HepG2 (cell line): ENCODE results near the gene ATF1. TPM values are rescaled to one million over a fixed set of nuclear protein-coding genes. Genes with fewer than 3 reads are reported as not detected.

Experiments
- BCLAF1 ChIP-seq: fragments of 450-650 bp; IDR thresholded peaks from 2 replicates; pipeline ENCODE4 v1.6.1; 2017; ENCODE audit warnings: mild to moderate bottlenecking
- CTCF ChIP-seq: sonication (generic); formaldehyde crosslinking; IDR thresholded peaks from 2 replicates; pipeline ENCODE4 v1.5.0; 2020; ENCODE audit warnings: mild to moderate bottlenecking, missing genetic modification reagents, moderate library complexity
- DDIT3 ChIP-seq: sonication (generic); formaldehyde crosslinking; IDR thresholded peaks from 2 replicates; pipeline ENCODE4 v1.4.0; 2020; ENCODE audit warnings: mild to moderate bottlenecking, missing genetic modification reagents
- E2F1 ChIP-seq: sonication (generic); formaldehyde crosslinking; IDR thresholded peaks from 2 replicates; pipeline ENCODE4 v1.5.0; 2020; ENCODE audit warnings: missing genetic modification reagents
- EED ChIP-seq: sonication (generic); formaldehyde crosslinking; IDR thresholded peaks from 2 replicates; pipeline ENCODE4 v1.5.0; 2020; ENCODE audit warnings: mild to moderate bottlenecking, missing genetic modification reagents
- ELF3 ChIP-seq: IDR thresholded peaks from 2 replicates; pipeline ENCODE4 v1.6.1; 2016; ENCODE audit warnings: missing genetic modification reagents, missing compliant biosample characterization
- KDM5A ChIP-seq: fragments of 200-600 bp; sonication (generic); IDR thresholded peaks from 2 replicates; pipeline ENCODE4 v1.7.0; 2018; ENCODE audit warnings: antibody characterized with exemption, mild to moderate bottlenecking, low read length, borderline replicate concordance
- MAFF ChIP-seq: IDR thresholded peaks from 2 replicates; pipeline ENCODE4 v1.6.1; 2011; ENCODE audit warnings: low read depth, low read length, improper control_type of control experiment
- NR0B2 ChIP-seq: sonication (generic); formaldehyde crosslinking; IDR thresholded peaks from 2 replicates; pipeline ENCODE4 v1.4.0; 2020; ENCODE audit warnings: mild to moderate bottlenecking, missing genetic modification reagents
- PAWR ChIP-seq: sonication (generic); formaldehyde crosslinking; IDR thresholded peaks from 2 replicates; pipeline ENCODE4 v1.4.0; 2020; ENCODE audit warnings: missing genetic modification reagents, mild to moderate bottlenecking, borderline replicate concordance
- PBX2 ChIP-seq: IDR thresholded peaks from 2 replicates; pipeline ENCODE4 v1.6.1; 2016; ENCODE audit warnings: control low read depth
- POLR2A ChIP-seq, 2 experiments: IDR thresholded peaks; 2 replicates each; pipeline ENCODE4 v1.6.1; 2011; ENCODE audit warnings: low read depth in 2 of 2, low read length in 2 of 2, mild to moderate bottlenecking in 1 of 2, moderate library complexity in 1 of 2; ENCODE audit not compliant: insufficient read depth in 1 of 2
- SMC3 ChIP-seq: IDR thresholded peaks from 2 replicates; pipeline ENCODE4 v1.6.1; 2011; ENCODE audit warnings: low read length, improper control_type of control experiment
- SNAI1 ChIP-seq: sonication (generic); formaldehyde crosslinking; IDR thresholded peaks from 2 replicates; pipeline ENCODE4 v1.5.0; 2020; ENCODE audit warnings: mild to moderate bottlenecking, missing genetic modification reagents, borderline replicate concordance
- TMF1 ChIP-seq: sonication (generic); formaldehyde crosslinking; IDR thresholded peaks from 2 replicates; pipeline ENCODE4 v1.8.1; 2022; ENCODE audit warnings: low read depth, missing genetic modification reagents
- ZNF431 ChIP-seq: sonication (generic); formaldehyde crosslinking; IDR thresholded peaks from 2 replicates; pipeline ENCODE4 v1.9.0; 2022; ENCODE audit warnings: missing genetic modification reagents, low read depth, mild to moderate bottlenecking, borderline replicate concordance
- ZNF616 ChIP-seq: sonication (generic); formaldehyde crosslinking; IDR thresholded peaks from 2 replicates; pipeline ENCODE4 v1.5.0; 2020; ENCODE audit warnings: low read depth, mild to moderate bottlenecking, missing genetic modification reagents
- ZNF704 ChIP-seq: sonication (generic); formaldehyde crosslinking; IDR thresholded peaks from 2 replicates; pipeline ENCODE4 v1.8.1; 2023; ENCODE audit warnings: mild to moderate bottlenecking, inconsistent platforms, moderate library complexity, missing genetic modification reagents, borderline replicate concordance
- ZNF777 ChIP-seq: sonication (generic); formaldehyde crosslinking; IDR thresholded peaks from 2 replicates; pipeline ENCODE4 v1.4.0; 2020; ENCODE audit warnings: missing genetic modification reagents
- ZNF839 ChIP-seq: sonication (generic); formaldehyde crosslinking; IDR thresholded peaks from 2 replicates; pipeline ENCODE4 v1.4.0; 2020; ENCODE audit warnings: missing genetic modification reagents, mild to moderate bottlenecking, borderline replicate concordance
- ZSCAN30 ChIP-seq: sonication (generic); formaldehyde crosslinking; IDR thresholded peaks from 2 replicates; pipeline ENCODE4 v1.5.0; 2020; ENCODE audit warnings: mild to moderate bottlenecking, missing genetic modification reagents
- polyA plus RNA-seq, 8 experiments: library from polyadenylated mRNA; depleted of rRNA in 3 of 8; stranded (reverse) in 7 of 8; unstranded in 1 of 8; fragments of >200 nt; fragmentation: Illumina TruSeq in 4 of 8; extraction: Trizol in 4 of 8; gene quantifications; 2 replicates each; pipeline versions ENCODE4 v1.2.1 to v1.2.3, GENCODE V29; 2011 to 2016; ENCODE audit warnings: low read depth in 4 of 8, missing spikeins in 1 of 8, mixed read lengths in 1 of 8; ENCODE audit not compliant: insufficient read depth in 1 of 8
- total RNA-seq, 5 experiments: library from RNA; depleted of rRNA; stranded (reverse); fragments of >200 nt; fragmentation: Illumina TruSeq; extraction: Trizol; gene quantifications; 2 replicates each; pipeline ENCODE4 v1.2.3, GENCODE V29; 2016; ENCODE audit warnings: low read depth in 1 of 5

Gene ATF1
- total and polyA plus RNA-seq, 2 of the 13 experiments (the other 11 are each of a cell fraction or from before 2014, with no cell fraction given), result 29.3 to 52.0 TPM

GRCh38 chr12:50763639-50764285 is at the start of gene ATF1 (continued):
- TF ChIP-seq PAWR (CRISPR knock-in tag), result no peak
- peak; percentile 91 to 97 for TF ChIP-seq POLR2A (IDR thresholded peaks at IDR 0.05; ENCODE audit: insufficient read depth in 1 of 2, low read depth in 2 of 2, low read length in 2 of 2)
- TF ChIP-seq ZNF777, result no peak
- peak; percentile 34 for TF ChIP-seq CTCF (CRISPR knock-in tag)
- TF ChIP-seq ZNF616 (CRISPR knock-in tag), result 0 out of 2 replicates have a peak, but pooled peaks have one; percentile 65
- no peak for TF ChIP-seq SNAI1
- TF ChIP-seq SMC3, result no peak
- no peak; the same call in 1 of the 2 replicates for TF ChIP-seq ELF3
- no peak for TF ChIP-seq KDM5A
- peak; percentile 32; the same call in 1 of the 2 replicates for TF ChIP-seq ZNF704 (CRISPR knock-in tag)
- no peak for TF ChIP-seq ZSCAN30
- TF ChIP-seq ZNF431 (CRISPR knock-in tag), result peak; percentile 63; the same call in 1 of the 2 replicates
- TF ChIP-seq BCLAF1, result no peak
- no peak for TF ChIP-seq NR0B2 (CRISPR knock-in tag)
- 0 out of 2 replicates have a peak, but pooled peaks have one; percentile 34 for TF ChIP-seq EED (CRISPR knock-in tag)
- no peak for TF ChIP-seq ZNF839 (CRISPR knock-in tag)
- TF ChIP-seq DDIT3 (CRISPR knock-in tag), result no peak
- no peak for TF ChIP-seq E2F1 (CRISPR knock-in tag)
- no peak for TF ChIP-seq TMF1 (CRISPR knock-in tag)
- no peak for TF ChIP-seq MAFF
- no peak for TF ChIP-seq PBX2 (CRISPR knock-in tag)
